Left ventricle myocardium superior (tissue), 1 donor: ENCODE results near the gene RAP1GAP2. TPM values are rescaled to one million over a fixed set of nuclear protein-coding genes. Genes with fewer than 3 reads are reported as not detected.
"Not testable (repeated sequence)": the region's sequence is repeated elsewhere in the genome, so short reads cannot be mapped to it uniquely, and the experiment has no call there.

Experiments used
- ATAC-seq: fragments of 200-7000 bp; cut with Tn5 transposase; one replicate; pipeline ENCODE4 v1.9.1; 2020; ENCODE audit warnings: mild to moderate bottlenecking, moderate library complexity
- DNase-seq: peaks from one replicate; pipeline ENCODE4 v3.0.0-alpha.2; 2020
- intact Hi-C: fragments of 100-400 bp; cut with micrococcal nuclease; formaldehyde crosslinking; loops from one replicate; pipeline ENCODE4 v1.11.0; 2022
- total RNA-seq: library from RNA; stranded (reverse); fragmentation: NEBNext Ultra II Directional; extraction: Animal tissue kit (Norgen Biotek cat#: 25700); gene quantifications from one replicate; pipeline ENCODE4 v1.2.1, GENCODE V29; 2021
- donor health status: DM: no; HTN: yes; CAD: no; lungs with severe emphysema.

The RAP1GAP2 gene
- total RNA-seq, 1 donor from 2014 or later, result 48.9 TPM

DNA sequence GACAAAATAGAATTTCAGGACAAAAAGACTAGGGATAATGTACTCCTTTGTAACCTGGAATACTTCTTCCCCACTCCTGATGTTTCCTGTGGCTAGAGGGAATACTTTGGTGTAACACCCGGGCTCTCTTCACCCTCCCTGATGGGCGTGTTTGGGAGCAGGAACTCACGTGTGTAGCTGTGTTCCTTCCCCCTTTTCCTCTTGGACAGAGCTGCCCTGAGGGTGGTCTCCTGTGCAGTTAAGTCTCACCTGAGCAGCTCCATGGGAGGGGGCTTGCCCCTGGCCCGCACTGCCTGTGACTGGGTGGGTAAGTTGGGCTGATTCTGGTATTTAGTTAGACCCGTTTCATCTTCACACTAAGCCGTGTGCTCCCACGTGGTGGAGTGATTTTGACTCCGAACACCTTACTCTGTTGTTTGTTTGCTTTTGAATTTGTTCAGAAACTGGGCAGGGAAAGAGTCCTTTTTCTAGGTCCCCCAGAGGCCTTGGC, 179.3 kb downstream of the RAP1GAP2 start:
- no peak for DNase-seq
- no peak for ATAC-seq
- intact Hi-C loops, result no loop called here

GRCh38 chr17:2977157-2977556, 180.9 kb downstream of the RAP1GAP2 start:
- ATAC-seq (no peak), DNase-seq (no peak)
- intact Hi-C loops, result no loop called here

GRCh38 chr17:2978116-2978515, 181.9 kb downstream of the RAP1GAP2 start:
- no peak for ATAC-seq
- intact Hi-C loops, result no loop called here
- DNase-seq, result no peak

DNA sequence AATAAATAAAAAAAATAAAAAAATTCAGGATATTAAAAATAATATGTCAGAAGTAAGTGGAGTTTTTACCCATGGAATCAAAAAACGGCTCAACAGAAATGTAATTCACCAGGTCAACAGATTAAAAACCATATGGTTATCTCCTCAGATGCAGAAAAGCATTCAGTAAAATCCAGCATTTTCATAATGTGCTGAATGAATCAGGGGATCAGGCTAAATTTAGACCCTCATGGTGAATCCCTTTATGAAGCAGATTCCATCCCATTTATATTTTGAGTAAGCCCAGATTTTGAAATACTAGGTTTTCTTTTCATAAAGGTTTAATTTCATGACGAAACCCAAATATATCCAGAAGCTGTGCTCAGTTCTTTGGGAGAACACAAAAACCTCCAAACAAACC, 182.8 kb downstream of the RAP1GAP2 start:
- DNase-seq (no peak), ATAC-seq (no peak)
- intact Hi-C loops, result no loop called here

DNA sequence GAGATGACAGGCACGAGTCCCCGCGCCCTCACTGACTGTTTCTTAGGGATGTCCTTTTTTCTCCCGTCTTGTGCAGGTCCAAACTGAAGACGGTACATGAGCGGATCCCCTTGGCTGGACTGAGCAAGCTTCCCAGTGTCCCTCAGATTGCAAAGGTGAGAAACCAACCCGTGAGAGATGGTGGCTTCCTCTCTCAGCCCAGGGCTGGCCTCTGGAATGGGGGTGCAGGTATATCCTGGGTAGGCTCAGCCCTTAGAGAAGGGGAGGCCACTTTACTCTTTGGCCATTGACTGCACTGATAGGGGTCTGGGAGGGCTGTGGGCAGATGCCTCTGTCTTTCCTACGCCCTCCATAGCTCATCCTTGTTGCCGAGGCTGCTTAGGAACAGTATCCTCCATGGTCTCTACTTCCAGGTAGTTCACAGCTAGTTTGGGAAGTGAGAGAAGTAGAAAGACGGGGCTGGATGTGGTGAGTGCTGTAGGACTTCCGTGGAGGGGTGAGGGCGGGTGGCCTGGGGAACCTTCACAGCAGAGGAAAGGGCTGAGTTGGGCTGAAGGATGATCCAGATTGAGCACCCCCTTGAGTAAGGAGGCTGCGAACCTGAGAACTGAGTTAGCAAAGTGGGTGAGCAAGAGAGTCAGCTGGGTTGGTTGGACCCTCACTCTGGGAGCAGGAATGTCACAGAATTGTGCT, 184.1 kb downstream of the RAP1GAP2 start:
- ATAC-seq (no peak), DNase-seq (no peak)
- intact Hi-C loops, result no loop called here

DNA sequence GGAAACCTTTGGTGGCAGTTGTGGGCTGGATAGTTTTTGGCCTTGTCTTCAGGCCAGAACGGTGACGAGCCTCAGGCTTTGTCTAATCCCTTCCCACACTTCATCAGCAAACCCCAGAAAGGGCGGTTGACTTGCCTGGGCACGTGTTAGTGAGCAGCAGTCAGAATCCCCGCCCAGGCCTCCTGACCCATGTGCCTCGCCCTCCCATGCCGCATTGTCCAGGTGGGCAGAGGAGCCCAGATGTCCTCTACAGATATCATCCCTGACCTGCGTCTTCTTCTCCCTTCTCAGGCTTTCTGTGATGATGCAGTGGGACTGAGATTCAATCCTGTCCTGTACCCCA, 184.6 kb downstream of the RAP1GAP2 start:
- intact Hi-C loops, result no loop called here
- ATAC-seq, result no peak
- DNase-seq, result no peak

GRCh38 chr17:2981325-2981724, 185.1 kb downstream of the RAP1GAP2 start:
- ATAC-seq (no peak), DNase-seq (no peak)
- intact Hi-C loops, result no loop called here

DNA sequence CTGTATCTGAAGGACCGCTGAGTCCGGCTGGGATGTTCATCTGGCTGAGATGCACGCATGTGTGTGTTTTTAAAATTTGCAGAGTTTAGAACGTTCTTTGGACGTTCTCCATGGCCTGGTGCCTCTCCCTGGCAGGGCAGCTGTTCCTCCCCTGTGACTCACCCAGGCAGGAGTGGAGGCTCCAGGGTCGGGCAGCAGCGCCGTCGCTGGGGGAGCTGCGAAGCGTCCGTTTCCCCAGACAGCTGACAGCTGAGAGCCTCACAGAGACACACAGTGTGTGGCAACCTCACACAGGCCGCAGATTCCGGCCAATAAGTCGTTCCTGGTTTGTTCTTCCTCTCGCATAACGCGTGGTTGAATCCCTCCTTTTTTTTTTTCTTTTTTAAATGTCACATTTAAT, 186.6 kb downstream of the RAP1GAP2 start:
- intact Hi-C loops, result no loop called here
- ATAC-seq (peak; percentile 99), DNase-seq (peak; percentile 86)

DNA sequence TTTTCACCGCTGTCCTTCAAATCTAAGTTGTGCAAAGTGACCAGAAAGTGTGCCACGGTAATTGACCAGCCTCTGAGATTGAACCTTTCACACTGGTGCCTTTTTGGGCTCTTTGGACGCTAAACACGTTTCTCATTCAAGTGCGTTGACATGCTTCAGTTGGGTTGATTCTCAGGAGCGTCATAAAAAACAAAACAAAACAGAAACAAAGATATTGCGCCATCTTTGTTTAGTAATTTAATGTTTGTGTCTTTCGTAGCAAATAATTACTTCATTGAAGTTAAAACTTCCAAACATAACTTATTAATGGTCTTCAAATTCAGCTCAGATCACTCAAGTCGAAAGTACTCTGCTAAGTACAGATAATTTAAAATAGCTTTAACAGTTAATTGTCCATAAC, 187.0 kb downstream of the RAP1GAP2 start:
- no peak for DNase-seq
- intact Hi-C loops, result no loop called here
- no peak for ATAC-seq

DNA sequence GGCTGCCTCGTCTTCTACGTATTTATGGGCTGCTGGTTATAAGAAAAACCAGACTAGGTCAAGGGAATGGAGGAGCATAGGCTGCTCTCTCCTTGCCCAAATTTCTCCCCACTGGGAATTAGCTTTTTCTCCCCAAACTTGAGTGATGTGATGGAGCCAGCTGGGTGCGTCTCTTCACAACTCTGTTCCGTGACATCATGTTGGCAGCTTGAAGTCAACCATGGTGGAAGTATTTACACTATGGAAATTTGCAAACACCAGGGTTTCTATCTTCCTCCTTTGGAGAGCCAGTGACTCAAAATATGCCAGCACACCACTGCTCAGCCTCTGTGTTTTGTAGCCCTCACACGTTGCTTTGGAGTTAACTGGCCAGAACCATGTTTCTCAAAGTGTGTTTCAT, 189.1 kb downstream of the RAP1GAP2 start:
- DNase-seq (no peak), ATAC-seq (no peak)
- intact Hi-C loops, result no loop called here

DNA sequence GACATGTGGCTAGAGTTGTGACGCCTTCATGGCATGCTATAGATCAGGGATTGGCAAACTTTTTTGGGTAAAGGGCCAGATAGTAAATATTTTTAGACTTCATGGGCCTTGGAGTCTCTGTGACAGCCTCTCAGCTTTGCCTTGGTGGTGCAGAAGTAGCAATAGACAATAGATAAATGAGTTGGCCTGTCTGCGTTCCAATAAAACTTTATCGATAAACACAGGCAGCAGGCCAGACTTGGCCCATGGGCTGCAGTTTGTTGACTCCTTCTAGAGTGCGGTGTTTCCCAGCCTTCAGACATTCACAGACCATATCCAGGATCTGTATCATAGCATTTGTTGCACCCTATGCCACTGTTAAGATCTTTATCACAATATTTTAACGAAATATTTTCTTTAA, 190.7 kb downstream of the RAP1GAP2 start:
- ATAC-seq, result no peak
- intact Hi-C loops, result no loop called here

GRCh38 chr17:2989396-2989795, 193.2 kb downstream of the RAP1GAP2 start:
- intact Hi-C loops, DNase-seq, ATAC-seq: not testable (repeated sequence)

More for the DNA sequence above, 190.7 kb downstream of the RAP1GAP2 start:
- no peak for DNase-seq

- ATAC-seq (no peak), DNase-seq (no peak)
- intact Hi-C loops, result no loop called here
These were observed 193.6 kb downstream of the RAP1GAP2 start for GRCh38 chr17:2989855-2990254.

DNA sequence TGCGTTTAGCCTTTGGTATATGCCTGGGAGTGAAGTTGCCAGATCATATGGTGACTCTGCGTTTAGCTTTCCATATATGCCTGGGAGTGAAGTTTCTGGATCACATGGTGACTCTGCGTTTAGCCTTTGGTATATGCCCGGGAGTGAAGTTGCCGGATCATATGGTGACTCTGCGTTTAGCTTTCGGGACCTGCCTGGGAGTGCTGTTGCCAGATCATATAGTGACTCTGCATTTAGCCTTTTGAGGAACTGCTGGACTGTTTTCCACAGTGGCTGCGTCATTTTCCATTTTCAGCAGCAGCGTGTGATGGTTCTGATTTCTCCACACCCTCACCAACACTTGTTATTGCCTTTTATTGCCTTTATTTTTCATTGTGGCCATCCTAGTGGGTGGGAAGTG, 194.2 kb downstream of the RAP1GAP2 start:
- DNase-seq, result no peak
- intact Hi-C loops, result no loop called here
- ATAC-seq, result peak; percentile 23

- ATAC-seq, result not testable (repeated sequence)
These were observed 195.3 kb downstream of the RAP1GAP2 start for GRCh38 chr17:2991396-2992180.

DNA sequence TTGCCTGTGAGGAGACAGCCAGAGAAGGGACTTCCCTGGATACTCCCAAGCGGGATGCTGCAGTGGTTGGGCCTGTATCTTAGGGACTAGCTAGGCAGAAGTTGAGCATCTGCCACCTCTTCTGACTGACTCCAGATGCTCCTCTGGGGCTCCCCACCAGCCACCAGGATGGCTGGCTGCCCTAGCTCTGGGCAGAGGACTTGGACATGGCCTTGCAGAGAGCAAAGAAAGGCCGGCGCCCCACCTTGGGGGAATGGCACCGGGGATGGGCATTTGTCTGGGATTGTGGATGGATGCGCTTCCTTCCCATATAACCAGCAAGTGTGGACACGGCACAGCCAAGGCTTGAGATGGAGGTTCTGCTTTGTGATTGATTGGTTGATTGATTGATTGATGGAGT, 198.2 kb downstream of the RAP1GAP2 start:
- intact Hi-C loops, result no loop called here
- no peak for DNase-seq
- ATAC-seq, result no peak

More at GRCh38 chr17:2991396-2992180, 195.3 kb downstream of the RAP1GAP2 start:
- DNase-seq, intact Hi-C loops: not testable (repeated sequence)

DNA sequence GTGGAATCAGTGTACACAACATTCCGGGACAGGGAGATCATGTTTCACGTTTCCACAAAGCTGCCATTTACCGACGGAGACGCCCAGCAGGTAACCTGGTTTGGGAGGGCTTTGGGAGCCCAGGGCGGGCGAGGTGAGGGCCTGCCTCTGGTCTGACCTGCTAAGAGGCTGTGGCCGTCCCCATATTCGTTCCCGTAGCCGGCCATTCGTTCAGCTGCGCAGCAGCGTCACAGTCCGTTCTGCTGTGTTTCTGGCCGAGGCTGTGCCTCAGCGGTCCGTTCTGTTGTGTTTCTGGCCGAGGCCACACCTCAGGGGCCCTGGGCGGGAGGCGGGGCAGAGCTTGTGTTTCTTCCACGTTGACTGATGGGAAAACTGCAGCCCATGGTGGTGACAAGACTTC, 199.1 kb downstream of the RAP1GAP2 start:
- ATAC-seq, result no peak
- DNase-seq, result no peak
- intact Hi-C loops, result no loop called here

DNA sequence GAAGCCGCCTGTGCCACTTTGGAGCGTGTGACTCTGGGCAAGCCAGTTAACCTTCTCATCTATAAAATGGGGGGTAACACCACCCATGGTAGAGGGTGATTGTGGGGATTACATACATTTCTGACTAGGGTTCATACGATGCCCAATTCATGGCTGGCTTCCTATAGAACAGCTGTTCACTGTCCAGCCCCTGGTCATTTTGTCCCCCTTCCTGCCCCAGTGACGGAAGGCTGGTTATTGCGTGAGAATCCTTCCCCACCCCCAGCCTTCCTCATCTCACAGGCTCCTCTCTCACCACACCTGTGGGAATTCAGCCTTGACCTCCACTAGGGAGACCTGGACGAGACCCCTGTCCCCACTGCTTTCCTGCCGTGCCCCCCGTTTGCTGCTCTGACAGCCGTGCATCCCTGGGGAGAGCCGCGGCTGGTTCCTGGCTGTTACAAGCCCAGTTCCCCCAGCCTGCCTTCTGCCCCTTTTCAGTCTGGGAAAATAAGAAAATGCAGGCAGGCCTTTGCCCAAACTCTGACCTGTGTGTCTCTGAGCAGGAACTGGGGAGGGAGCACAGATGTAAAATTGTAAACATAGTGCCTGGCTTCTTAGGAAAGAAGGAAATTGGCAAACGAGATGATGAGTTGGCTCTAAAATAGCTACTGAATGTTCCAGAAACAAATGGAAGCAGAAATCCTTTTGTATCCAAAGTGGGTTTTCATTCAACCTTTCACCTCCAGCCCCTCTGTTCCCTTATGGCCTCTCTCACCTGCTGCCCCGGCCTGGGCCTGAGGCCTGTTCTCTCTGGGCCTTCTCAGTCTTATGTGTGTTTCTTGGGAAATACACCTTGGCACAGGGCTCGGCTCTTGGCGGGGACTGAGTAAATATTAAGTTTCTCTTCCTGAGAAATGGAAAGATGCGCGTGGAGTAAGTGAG, 199.9 kb downstream of the RAP1GAP2 start:
- no peak for ATAC-seq
- DNase-seq, result no peak
- intact Hi-C loops, result no loop called here

DNA sequence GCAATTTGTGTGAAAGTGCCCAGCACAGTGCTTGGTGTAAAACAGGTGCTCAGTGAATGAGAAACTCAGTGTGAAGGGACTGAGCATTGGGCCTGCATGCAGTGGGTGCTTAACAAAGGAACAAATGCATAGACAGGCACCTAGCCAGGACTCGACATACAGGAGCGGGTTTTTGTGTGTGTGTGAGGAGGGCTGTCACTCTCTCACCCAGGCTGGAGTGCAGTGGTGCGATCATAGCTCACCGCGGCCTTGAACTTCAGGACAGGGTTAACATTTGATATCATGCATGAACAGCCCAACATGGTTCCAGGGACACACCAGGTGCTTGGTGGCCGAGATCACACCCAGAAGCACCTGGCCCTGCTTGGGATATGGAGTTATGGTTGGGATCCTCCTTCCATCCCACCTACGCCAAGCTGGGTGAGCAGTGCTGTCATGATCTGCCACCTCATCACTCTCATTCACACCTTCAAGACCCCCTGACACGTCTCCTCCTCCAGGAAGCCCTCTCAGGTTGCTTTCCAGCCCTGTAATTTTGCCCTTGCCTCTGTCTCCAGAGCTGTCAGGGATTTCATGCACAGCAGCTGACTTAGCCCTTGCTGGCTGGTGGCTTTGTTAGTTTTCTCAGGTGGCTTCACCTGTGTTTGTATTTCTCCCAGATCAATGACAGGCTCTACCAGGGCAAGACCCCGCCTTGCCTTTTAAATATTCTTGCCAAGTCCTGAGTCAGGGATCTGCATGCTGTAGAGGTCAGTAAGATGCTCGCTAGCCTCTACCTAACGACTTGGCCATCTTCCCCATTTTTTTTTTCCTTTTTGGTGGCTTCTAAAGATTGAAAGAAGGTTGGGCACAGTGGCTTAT, 200.8 kb downstream of the RAP1GAP2 start:
- ATAC-seq (no peak), DNase-seq (no peak)
- intact Hi-C loops, result no loop called here
